Measurements from ENCODE around the gene PRSS21. TPM values are rescaled to one million over a fixed set of nuclear protein-coding genes. Genes with fewer than 3 reads are reported as not detected.

Gene PRSS21
- total RNA-seq, 1 experiment from 2014 or later, result 1.5 TPM

- no peak for ATAC-seq
- CTCF ChIA-PET, result interaction anchor here (0.6 to 5.1 kb wide), 8 partner anchors 10 to 107 kb away, joined by 3 to 29 read pairs (median 4); partner anchors contain the start of gene PRSS41
Measured at GRCh38 chr16:2811703-2812471, 5.2 kb upstream of the PRSS21 start.

GRCh38 chr16:2813771-2814221, 3.2 kb upstream of the PRSS21 start:
- POLR2A ChIA-PET, result no interaction called here
- ATAC-seq (no peak), DNase-seq (ENCODE audit: low spot score) (no peak)
- no peaks in the 10 kb centered on the region for H3K36me3 Mint-ChIP-seq
- no peak overlapping the region for H3K27ac Mint-ChIP-seq
- H3K27me3 Mint-ChIP-seq (ENCODE audit: low read depth), result peaks cover 9% of the 10 kb centered on the region; the same call in 1 of the 2 replicates
- CTCF ChIA-PET, result interaction anchor here (0.7 to 5.1 kb wide), 6 partner anchors 16 to 107 kb away, joined by 3 to 29 read pairs (median 5); partner anchors contain the start of genes FLYWCH2 and PRSS41
- no peaks in the 10 kb centered on the region for H3K4me1 Mint-ChIP-seq
- no peak overlapping the region for H3K4me3 Mint-ChIP-seq
- H3K9me3 Mint-ChIP-seq, result no peaks in the 10 kb centered on the region
- TF ChIP-seq CBFB (CRISPR knock-in tag; IDR thresholded peaks at IDR 0.05; ENCODE audit: low read depth) (no peak), ZNF423 (CRISPR knock-in tag; IDR thresholded peaks at IDR 0.05) (no peak), ETV6 (CRISPR knock-in tag; IDR thresholded peaks at IDR 0.05) (no peak), CTCF (IDR thresholded peaks at IDR 0.05) (no peak)
- TF ChIP-seq, protein P1, sequence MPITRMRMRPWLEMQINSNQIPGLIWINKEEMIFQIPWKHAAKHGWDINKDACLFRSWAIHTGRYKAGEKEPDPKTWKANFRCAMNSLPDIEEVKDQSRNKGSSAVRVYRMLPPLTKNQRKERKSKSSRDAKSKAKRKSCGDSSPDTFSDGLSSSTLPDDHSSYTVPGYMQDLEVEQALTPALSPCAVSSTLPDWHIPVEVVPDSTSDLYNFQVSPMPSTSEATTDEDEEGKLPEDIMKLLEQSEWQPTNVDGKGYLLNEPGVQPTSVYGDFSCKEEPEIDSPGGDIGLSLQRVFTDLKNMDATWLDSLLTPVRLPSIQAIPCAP (CRISPR knock-in tag; IDR thresholded peaks at IDR 0.05), result no peak
- TF ChIP-seq, protein P2, sequence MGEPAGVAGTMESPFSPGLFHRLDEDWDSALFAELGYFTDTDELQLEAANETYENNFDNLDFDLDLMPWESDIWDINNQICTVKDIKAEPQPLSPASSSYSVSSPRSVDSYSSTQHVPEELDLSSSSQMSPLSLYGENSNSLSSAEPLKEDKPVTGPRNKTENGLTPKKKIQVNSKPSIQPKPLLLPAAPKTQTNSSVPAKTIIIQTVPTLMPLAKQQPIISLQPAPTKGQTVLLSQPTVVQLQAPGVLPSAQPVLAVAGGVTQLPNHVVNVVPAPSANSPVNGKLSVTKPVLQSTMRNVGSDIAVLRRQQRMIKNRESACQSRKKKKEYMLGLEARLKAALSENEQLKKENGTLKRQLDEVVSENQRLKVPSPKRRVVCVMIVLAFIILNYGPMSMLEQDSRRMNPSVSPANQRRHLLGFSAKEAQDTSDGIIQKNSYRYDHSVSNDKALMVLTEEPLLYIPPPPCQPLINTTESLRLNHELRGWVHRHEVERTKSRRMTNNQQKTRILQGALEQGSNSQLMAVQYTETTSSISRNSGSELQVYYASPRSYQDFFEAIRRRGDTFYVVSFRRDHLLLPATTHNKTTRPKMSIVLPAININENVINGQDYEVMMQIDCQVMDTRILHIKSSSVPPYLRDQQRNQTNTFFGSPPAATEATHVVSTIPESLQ (CRISPR knock-in tag; IDR thresholded peaks at IDR 0.05), result no peak
- TF ChIP-seq, protein P3, sequence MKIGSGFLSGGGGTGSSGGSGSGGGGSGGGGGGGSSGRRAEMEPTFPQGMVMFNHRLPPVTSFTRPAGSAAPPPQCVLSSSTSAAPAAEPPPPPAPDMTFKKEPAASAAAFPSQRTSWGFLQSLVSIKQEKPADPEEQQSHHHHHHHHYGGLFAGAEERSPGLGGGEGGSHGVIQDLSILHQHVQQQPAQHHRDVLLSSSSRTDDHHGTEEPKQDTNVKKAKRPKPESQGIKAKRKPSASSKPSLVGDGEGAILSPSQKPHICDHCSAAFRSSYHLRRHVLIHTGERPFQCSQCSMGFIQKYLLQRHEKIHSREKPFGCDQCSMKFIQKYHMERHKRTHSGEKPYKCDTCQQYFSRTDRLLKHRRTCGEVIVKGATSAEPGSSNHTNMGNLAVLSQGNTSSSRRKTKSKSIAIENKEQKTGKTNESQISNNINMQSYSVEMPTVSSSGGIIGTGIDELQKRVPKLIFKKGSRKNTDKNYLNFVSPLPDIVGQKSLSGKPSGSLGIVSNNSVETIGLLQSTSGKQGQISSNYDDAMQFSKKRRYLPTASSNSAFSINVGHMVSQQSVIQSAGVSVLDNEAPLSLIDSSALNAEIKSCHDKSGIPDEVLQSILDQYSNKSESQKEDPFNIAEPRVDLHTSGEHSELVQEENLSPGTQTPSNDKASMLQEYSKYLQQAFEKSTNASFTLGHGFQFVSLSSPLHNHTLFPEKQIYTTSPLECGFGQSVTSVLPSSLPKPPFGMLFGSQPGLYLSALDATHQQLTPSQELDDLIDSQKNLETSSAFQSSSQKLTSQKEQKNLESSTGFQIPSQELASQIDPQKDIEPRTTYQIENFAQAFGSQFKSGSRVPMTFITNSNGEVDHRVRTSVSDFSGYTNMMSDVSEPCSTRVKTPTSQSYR (CRISPR knock-in tag; IDR thresholded peaks at IDR 0.05), result no peak
- TF ChIP-seq, protein P4, sequence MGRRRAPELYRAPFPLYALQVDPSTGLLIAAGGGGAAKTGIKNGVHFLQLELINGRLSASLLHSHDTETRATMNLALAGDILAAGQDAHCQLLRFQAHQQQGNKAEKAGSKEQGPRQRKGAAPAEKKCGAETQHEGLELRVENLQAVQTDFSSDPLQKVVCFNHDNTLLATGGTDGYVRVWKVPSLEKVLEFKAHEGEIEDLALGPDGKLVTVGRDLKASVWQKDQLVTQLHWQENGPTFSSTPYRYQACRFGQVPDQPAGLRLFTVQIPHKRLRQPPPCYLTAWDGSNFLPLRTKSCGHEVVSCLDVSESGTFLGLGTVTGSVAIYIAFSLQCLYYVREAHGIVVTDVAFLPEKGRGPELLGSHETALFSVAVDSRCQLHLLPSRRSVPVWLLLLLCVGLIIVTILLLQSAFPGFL (CRISPR knock-in tag; IDR thresholded peaks at IDR 0.05; ENCODE audit: borderline replicate concordance), result no peak

More at GRCh38 chr16:2811703-2812471, 5.2 kb upstream of the PRSS21 start:
- DNase-seq (ENCODE audit: low spot score), result no peak
- Mint-ChIP-seq H3K27me3 (ENCODE audit: low read depth) (peaks cover 9% of the 10 kb centered on the region; the same call in 1 of the 2 replicates), H3K4me3 (no peak overlapping the region), H3K27ac (no peak overlapping the region), H3K9me3 (no peaks in the 10 kb centered on the region), H3K36me3 (no peaks in the 10 kb centered on the region), H3K4me1 (no peaks in the 10 kb centered on the region)
- no peak for TF ChIP-seq ATF1 (CRISPR knock-in tag; IDR thresholded peaks at IDR 0.05)
- TF ChIP-seq GTF2I (CRISPR knock-in tag; conservative IDR thresholded peaks at IDR 0.05), result no peak
- no peak for TF ChIP-seq SOX15 (CRISPR knock-in tag; IDR thresholded peaks at IDR 0.05)
- TF ChIP-seq, protein P5, sequence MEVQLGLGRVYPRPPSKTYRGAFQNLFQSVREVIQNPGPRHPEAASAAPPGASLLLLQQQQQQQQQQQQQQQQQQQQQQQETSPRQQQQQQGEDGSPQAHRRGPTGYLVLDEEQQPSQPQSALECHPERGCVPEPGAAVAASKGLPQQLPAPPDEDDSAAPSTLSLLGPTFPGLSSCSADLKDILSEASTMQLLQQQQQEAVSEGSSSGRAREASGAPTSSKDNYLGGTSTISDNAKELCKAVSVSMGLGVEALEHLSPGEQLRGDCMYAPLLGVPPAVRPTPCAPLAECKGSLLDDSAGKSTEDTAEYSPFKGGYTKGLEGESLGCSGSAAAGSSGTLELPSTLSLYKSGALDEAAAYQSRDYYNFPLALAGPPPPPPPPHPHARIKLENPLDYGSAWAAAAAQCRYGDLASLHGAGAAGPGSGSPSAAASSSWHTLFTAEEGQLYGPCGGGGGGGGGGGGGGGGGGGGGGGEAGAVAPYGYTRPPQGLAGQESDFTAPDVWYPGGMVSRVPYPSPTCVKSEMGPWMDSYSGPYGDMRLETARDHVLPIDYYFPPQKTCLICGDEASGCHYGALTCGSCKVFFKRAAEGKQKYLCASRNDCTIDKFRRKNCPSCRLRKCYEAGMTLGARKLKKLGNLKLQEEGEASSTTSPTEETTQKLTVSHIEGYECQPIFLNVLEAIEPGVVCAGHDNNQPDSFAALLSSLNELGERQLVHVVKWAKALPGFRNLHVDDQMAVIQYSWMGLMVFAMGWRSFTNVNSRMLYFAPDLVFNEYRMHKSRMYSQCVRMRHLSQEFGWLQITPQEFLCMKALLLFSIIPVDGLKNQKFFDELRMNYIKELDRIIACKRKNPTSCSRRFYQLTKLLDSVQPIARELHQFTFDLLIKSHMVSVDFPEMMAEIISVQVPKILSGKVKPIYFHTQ (CRISPR knock-in tag; IDR thresholded peaks at IDR 0.05), result no peak
- no peak for TF ChIP-seq PRDM15 (CRISPR knock-in tag; IDR thresholded peaks at IDR 0.05)
- peak; percentile 40; the same call in 1 of the 2 replicates for TF ChIP-seq ZNF423 (CRISPR knock-in tag; IDR thresholded peaks at IDR 0.05)
- POLR2A ChIA-PET, result no interaction called here

All from WTC11 (cell line).